A549 (cell line): ENCODE measurements around the gene PSME4.

Source experiments
- CBX2 ChIP-seq: fragments of 200-600 bp; sonication (generic); IDR thresholded peaks from 2 replicates; pipeline ENCODE4 v1.6.1; 2016; ENCODE audit warnings: low read depth, mild to moderate bottlenecking, borderline replicate concordance
- CTCF ChIP-seq: fragments of >200 bp; sonication (Bioruptor Twin); formaldehyde crosslinking; IDR thresholded peaks from 3 replicates; pipeline ENCODE4 v1.5.1; 2016
- RAD21 ChIP-seq, 2 experiments: fragments of >200 bp in 1 of 2; sonication (Bioruptor Twin) in 1 of 2; formaldehyde crosslinking in 1 of 2; IDR thresholded peaks in 1 of 2; conservative IDR thresholded peaks in 1 of 2; 2 replicates in 1 of 2; 3 replicates in 1 of 2; pipeline ENCODE4 v1.6.1; 2012 to 2018; ENCODE audit warnings: inconsistent platforms in 1 of 2

GRCh38 chr2:53998834-53999233, 28.0 kb upstream of the PSME4 start:
- no peak for TF ChIP-seq RAD21 (conservative IDR thresholded peaks at IDR 0.05 in 1 of 2, IDR thresholded peaks at IDR 0.05 in 1 of 2)
- no peak for TF ChIP-seq CTCF
- TF ChIP-seq CBX2: no peak
